Measurements from ENCODE around the gene OR5AP2.
"Not testable (repeated sequence)": the region's sequence is repeated elsewhere in the genome, so short reads cannot be mapped to it uniquely, and the experiment has no call there.

Gene OR5AP2

DNA sequence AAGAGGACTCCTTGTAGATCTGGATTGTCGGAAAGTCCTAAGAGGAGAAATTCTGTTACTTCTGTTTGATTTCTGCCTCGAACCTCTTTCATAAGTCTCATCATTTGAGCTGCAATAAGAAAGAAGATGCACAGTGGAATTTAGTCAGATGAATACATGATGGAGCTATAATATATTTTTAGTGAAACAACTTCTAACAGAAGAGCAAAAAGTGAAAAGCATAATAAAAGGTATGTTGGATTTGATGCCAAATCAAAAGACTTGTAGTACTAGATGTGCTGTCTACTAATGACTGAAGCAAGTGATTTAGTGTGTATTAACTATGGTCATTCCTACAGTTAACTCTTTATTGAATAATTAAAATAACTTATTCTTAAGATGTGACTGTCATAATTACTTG, at the start of gene OR5AP2:
OR5AP2 (minus strand) TSS at position 101 of the 400 bp plus-strand sequence; CDS start at position 101, 0 bp downstream.
- no peaks in the 10 kb centered on the region for H3K4me1 ChIP-seq (ENCODE audit: insufficient read depth, insufficient read length)
- TF ChIP-seq SUZ12 (IDR thresholded peaks at IDR 0.05; ENCODE audit: extremely low read depth, insufficient read depth, insufficient read length) (no peak), YY1 (IDR thresholded peaks at IDR 0.05; ENCODE audit: insufficient read depth, insufficient read length) (no peak), ZNF274 (IDR thresholded peaks at IDR 0.05; ENCODE audit: low read depth, low read length) (no peak)
- DNase-seq (ENCODE audit: low read depth, low spot score), result no peak
- H3K9me3 ChIP-seq (ENCODE audit: insufficient read depth, low read length), result no peaks in the 10 kb centered on the region
- H3K36me3 ChIP-seq (ENCODE audit: insufficient read depth, insufficient read length, low read length), result no peaks in the 10 kb centered on the region
- H3K27me3 ChIP-seq (ENCODE audit: insufficient read depth, insufficient read length), result no peaks in the 10 kb centered on the region
- no peak within 1 kb of the TSS for H3K4me3 ChIP-seq (ENCODE audit: insufficient read length, low read depth)
- H3K9ac ChIP-seq (ENCODE audit: insufficient read length, low read depth), result no peak within 1 kb of the TSS

DNA sequence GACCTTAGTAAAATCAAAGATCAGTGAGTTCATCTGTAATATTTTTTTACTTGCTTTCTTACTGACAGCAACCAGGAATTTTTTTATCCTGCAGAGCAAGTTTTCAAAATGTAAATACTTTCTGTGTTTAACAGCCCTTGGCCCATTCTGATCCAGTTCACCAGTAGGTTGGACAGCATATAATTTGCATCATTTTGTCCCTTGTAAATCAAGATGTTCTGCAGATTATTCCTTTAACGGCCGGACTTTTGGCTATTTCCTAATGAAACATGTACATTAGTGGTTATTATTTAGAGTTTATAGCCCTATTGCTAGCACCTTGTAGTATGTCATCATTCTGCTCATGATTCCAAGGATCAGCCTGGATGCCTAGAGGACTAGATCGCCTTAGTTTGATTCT, 48.9 kb upstream of the OR5AP2 start:
- not testable (repeated sequence) for H3K27me3 ChIP-seq (ENCODE audit: insufficient read depth, insufficient read length); H3K36me3 ChIP-seq (ENCODE audit: insufficient read depth, insufficient read length, low read length); H3K9ac ChIP-seq (ENCODE audit: insufficient read length, low read depth); H3K9me3 ChIP-seq (ENCODE audit: insufficient read depth, low read length); H3K4me3 ChIP-seq (ENCODE audit: insufficient read length, low read depth); DNase-seq (ENCODE audit: low read depth, low spot score); H3K4me1 ChIP-seq (ENCODE audit: insufficient read depth, insufficient read length)

DNA sequence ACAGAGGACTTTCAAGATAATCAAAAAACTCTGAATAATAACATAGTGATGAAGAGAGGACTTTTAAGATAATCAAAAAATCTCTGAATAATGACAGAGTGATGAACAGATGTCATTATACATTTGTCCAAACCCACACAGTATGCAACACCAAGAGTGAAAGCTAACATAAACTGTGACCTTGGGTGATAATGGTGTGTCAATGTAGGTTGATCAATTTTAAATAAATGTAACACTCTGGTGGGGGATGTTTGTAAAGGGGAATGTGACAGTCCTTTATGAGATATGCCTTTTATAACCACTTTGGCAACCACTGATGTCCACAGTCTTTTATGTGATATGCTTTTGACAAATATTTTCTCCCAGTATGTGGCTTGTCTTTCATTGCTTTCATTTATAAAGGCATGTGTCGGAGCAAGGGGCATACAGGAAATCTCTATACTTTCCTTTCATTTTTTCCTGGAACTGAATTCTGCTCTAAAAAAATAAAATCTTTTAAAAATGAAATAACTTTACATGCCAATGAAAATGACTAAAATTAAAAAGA, 46.4 kb upstream of the OR5AP2 start:
- Histone ChIP-seq H3K9me3 (ENCODE audit: insufficient read depth, low read length) (no peaks in the 10 kb centered on the region), H3K36me3 (ENCODE audit: insufficient read depth, insufficient read length, low read length) (no peaks in the 10 kb centered on the region), H3K4me3 (ENCODE audit: insufficient read length, low read depth) (no peak overlapping the region), H3K4me1 (ENCODE audit: insufficient read depth, insufficient read length) (no peaks in the 10 kb centered on the region), H3K9ac (ENCODE audit: insufficient read length, low read depth) (no peak overlapping the region), H3K27me3 (ENCODE audit: insufficient read depth, insufficient read length) (no peaks in the 10 kb centered on the region)
- no peak for TF ChIP-seq YY1 (IDR thresholded peaks at IDR 0.05; ENCODE audit: insufficient read depth, insufficient read length)
- no peak for TF ChIP-seq SUZ12 (IDR thresholded peaks at IDR 0.05; ENCODE audit: extremely low read depth, insufficient read depth, insufficient read length)
- no peak for TF ChIP-seq ZNF274 (IDR thresholded peaks at IDR 0.05; ENCODE audit: low read depth, low read length)
- no peak for DNase-seq (ENCODE audit: low read depth, low spot score)

DNA sequence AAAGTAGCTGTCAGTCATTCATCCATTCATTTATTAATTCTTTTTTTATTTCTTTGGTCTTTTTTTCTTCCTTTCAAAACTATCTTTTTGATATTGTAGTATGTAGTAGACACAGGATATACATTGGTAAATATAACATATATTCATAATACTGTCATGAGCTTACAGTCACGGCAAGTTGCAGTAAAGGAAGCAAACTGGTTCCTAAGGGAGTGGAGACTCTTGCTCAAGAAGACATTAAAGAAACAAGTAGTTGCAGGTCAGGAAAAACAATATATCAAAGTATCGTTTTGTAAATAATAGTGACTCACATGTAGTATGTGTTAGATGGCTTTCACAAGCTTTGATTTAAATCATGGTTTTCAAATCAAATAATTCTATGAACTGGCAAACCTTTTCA, 28.7 kb upstream of the OR5AP2 start:
- no peak for TF ChIP-seq YY1 (IDR thresholded peaks at IDR 0.05; ENCODE audit: insufficient read depth, insufficient read length)
- no peak for TF ChIP-seq ZNF274 (IDR thresholded peaks at IDR 0.05; ENCODE audit: low read depth, low read length)
- TF ChIP-seq SUZ12 (IDR thresholded peaks at IDR 0.05; ENCODE audit: extremely low read depth, insufficient read depth, insufficient read length), result no peak
- DNase-seq (ENCODE audit: low read depth, low spot score), result no peak
- Histone ChIP-seq H3K9me3 (ENCODE audit: insufficient read depth, low read length) (no peaks in the 10 kb centered on the region), H3K9ac (ENCODE audit: insufficient read length, low read depth) (no peak overlapping the region), H3K4me3 (ENCODE audit: insufficient read length, low read depth) (no peak overlapping the region), H3K36me3 (ENCODE audit: insufficient read depth, insufficient read length, low read length) (no peaks in the 10 kb centered on the region), H3K4me1 (ENCODE audit: insufficient read depth, insufficient read length) (no peaks in the 10 kb centered on the region), H3K27me3 (ENCODE audit: insufficient read depth, insufficient read length) (no peaks in the 10 kb centered on the region)

DNA sequence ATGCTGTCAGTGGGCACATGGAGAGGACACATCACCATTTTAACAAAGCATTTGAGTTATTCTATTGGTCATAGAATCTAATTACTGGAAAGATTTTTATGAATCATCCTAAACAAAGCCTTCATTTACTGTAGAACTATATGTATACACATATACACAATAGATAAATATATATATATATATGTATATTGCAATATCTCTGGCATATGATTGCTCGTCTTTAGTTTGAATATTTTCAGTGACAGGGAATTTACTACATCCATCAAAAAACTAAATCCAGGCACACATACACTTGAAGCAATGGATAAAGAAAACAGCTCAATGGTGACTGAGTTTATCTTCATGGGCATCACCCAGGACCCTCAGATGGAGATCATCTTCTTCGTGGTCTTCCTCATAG, 21.1 kb upstream of the OR5AP2 start, which contains the start of gene OR5AR1:
OR5AR1 (plus strand) TSS at position 301 of the 400 bp plus-strand sequence; CDS start at position 301, 0 bp downstream.
- no peak for DNase-seq (ENCODE audit: low read depth, low spot score)
- TF ChIP-seq ZNF274 (IDR thresholded peaks at IDR 0.05; ENCODE audit: low read depth, low read length) (no peak), YY1 (IDR thresholded peaks at IDR 0.05; ENCODE audit: insufficient read depth, insufficient read length) (no peak), SUZ12 (IDR thresholded peaks at IDR 0.05; ENCODE audit: extremely low read depth, insufficient read depth, insufficient read length) (no peak)
- 0 out of 2 replicates have a peak, but pooled peaks cover 4% of the 10 kb centered on the region for H3K9me3 ChIP-seq (ENCODE audit: insufficient read depth, low read length)

DNA sequence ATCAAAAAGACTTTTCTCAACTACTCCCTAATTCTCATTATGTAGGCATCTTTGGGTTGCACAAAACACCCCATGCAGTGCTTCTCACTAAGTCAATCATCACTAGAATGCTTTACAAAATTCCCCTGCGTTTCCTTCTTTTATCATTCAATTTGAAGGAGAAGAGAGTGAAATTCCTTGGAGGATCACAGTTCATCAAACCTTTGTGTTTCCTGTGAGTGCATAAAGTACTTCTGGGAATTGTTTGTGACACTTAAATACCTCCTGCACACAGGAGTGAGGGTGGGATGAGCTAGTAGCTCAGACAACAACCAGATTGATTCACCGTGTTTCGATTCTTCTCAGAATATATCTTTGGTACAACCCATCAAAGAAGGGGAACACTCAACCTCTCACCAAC, 17.5 kb upstream of the OR5AP2 start:
- H3K27me3 ChIP-seq (ENCODE audit: insufficient read depth, insufficient read length), result no peaks in the 10 kb centered on the region
- H3K36me3 ChIP-seq (ENCODE audit: insufficient read depth, insufficient read length, low read length), result no peaks in the 10 kb centered on the region
- peak; percentile 92 for DNase-seq (ENCODE audit: low read depth, low spot score)
- no peak overlapping the region for H3K4me3 ChIP-seq (ENCODE audit: insufficient read length, low read depth)
- 0 out of 2 replicates have a peak, but pooled peaks cover 4% of the 10 kb centered on the region for H3K9me3 ChIP-seq (ENCODE audit: insufficient read depth, low read length)
- H3K9ac ChIP-seq (ENCODE audit: insufficient read length, low read depth), result no peak overlapping the region
- no peak for TF ChIP-seq ZNF274 (IDR thresholded peaks at IDR 0.05; ENCODE audit: low read depth, low read length)
- TF ChIP-seq YY1 (IDR thresholded peaks at IDR 0.05; ENCODE audit: insufficient read depth, insufficient read length), result no peak
- no peak for TF ChIP-seq SUZ12 (IDR thresholded peaks at IDR 0.05; ENCODE audit: extremely low read depth, insufficient read depth, insufficient read length)
- no peaks in the 10 kb centered on the region for H3K4me1 ChIP-seq (ENCODE audit: insufficient read depth, insufficient read length)

More for the DNA sequence above, 21.1 kb upstream of the OR5AP2 start, which contains the start of gene OR5AR1:
- no peak within 1 kb of the TSS for H3K4me3 ChIP-seq (ENCODE audit: insufficient read length, low read depth)
- H3K4me1 ChIP-seq (ENCODE audit: insufficient read depth, insufficient read length), result no peaks in the 10 kb centered on the region
- H3K36me3 ChIP-seq (ENCODE audit: insufficient read depth, insufficient read length, low read length), result no peaks in the 10 kb centered on the region
- no peaks in the 10 kb centered on the region for H3K27me3 ChIP-seq (ENCODE audit: insufficient read depth, insufficient read length)
- no peak within 1 kb of the TSS for H3K9ac ChIP-seq (ENCODE audit: insufficient read length, low read depth)

DNA sequence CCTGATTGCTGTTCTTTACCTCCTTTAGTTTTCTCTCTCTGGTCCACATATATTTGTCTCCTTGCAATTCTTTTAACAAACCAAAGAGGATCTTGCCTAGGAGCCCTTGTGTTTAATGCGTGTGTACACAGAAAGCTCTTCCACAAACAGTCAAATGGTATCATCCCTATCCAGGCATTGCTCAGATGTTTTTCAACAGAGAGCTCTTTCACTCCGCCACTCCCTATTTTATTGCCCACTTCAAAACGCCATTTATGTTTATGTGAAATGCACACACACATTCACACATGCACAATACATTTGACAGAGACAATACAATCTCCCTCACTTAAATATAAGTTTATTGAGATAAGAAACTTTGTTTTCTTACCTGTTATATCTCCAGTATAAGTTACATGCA, 4.7 kb downstream of the OR5AP2 start:
- Histone ChIP-seq H3K36me3 (ENCODE audit: insufficient read depth, insufficient read length, low read length) (no peaks in the 10 kb centered on the region), H3K4me3 (ENCODE audit: insufficient read length, low read depth) (no peak overlapping the region), H3K9ac (ENCODE audit: insufficient read length, low read depth) (no peak overlapping the region), H3K9me3 (ENCODE audit: insufficient read depth, low read length) (no peaks in the 10 kb centered on the region), H3K27me3 (ENCODE audit: insufficient read depth, insufficient read length) (no peaks in the 10 kb centered on the region), H3K4me1 (ENCODE audit: insufficient read depth, insufficient read length) (no peaks in the 10 kb centered on the region)
- TF ChIP-seq YY1 (IDR thresholded peaks at IDR 0.05; ENCODE audit: insufficient read depth, insufficient read length), result no peak
- no peak for TF ChIP-seq ZNF274 (IDR thresholded peaks at IDR 0.05; ENCODE audit: low read depth, low read length)
- TF ChIP-seq SUZ12 (IDR thresholded peaks at IDR 0.05; ENCODE audit: extremely low read depth, insufficient read depth, insufficient read length), result no peak
- no peak for DNase-seq (ENCODE audit: low read depth, low spot score)

Measured in NT2/D1 (cell line).